OCI-LY1 (cell line): ENCODE data around the gene ERGIC1.

ENCODE experiments used
- CTCF ChIP-seq: fragments of 200-600 bp; sonication (generic), shearing (Covaris generic); IDR thresholded peaks from 2 replicates; pipeline ENCODE4 v1.5.1; 2017; ENCODE audit warnings: mild to moderate bottlenecking, antibody characterized with exemption, low read length, moderate library complexity, mixed read lengths
- EZH2 ChIP-seq: fragments of 200-600 bp; sonication (generic), shearing (Covaris generic); IDR thresholded peaks from 2 replicates; pipeline ENCODE4 v1.8.0; 2017; ENCODE audit warnings: borderline replicate concordance, mixed run types, mild to moderate bottlenecking, antibody characterized with exemption, low read length, moderate library complexity, mixed read lengths

GRCh38 chr5:172954751-172955159, 120.7 kb downstream of the ERGIC1 start:
- TF ChIP-seq EZH2 (no peak), CTCF (no peak)
